ENCODE data around the gene CCR9. TPM values are rescaled to one million over a fixed set of nuclear protein-coding genes. Genes with fewer than 3 reads are reported as not detected.

CCR9 gene
- total and polyA plus RNA-seq, 10 of the 15 experiments (the other 5 are each of a cell fraction or from before 2014, with no cell fraction given): 0.05 to 3.9 (median 2.4) TPM

GRCh38 chr3:45873638-45874037, 12.7 kb upstream of the CCR9 start (continued):
- TF ChIP-seq BACH1 (IDR thresholded peaks at IDR 0.05; ENCODE audit: borderline replicate concordance): no peak
- TF ChIP-seq USF2 (IDR thresholded peaks at IDR 0.05; ENCODE audit: borderline replicate concordance, low read depth, low read length): no peak
- no peak for TF ChIP-seq SKIL (IDR thresholded peaks at IDR 0.05; ENCODE audit: low read depth, poor library complexity, severe bottlenecking)
- TF ChIP-seq NKRF (conservative IDR thresholded peaks at IDR 0.05): no peak
- TF ChIP-seq FOS (IDR thresholded peaks at IDR 0.05; ENCODE audit: borderline replicate concordance, extremely low read depth, insufficient read length): no peak
- no peak for TF ChIP-seq RB1 (IDR thresholded peaks at IDR 0.05; ENCODE audit: borderline replicate concordance)
- no peak for TF ChIP-seq NFYB (IDR thresholded peaks at IDR 0.05; ENCODE audit: insufficient read depth, low read depth, low read length)
- TF ChIP-seq KLF5 (IDR thresholded peaks at IDR 0.05; ENCODE audit: partially characterized antibody): no peak
- no peak for TF ChIP-seq REST (IDR thresholded peaks at IDR 0.05; ENCODE audit: low read depth, low read length)
- no peak for TF ChIP-seq KDM1A (IDR thresholded peaks at IDR 0.05; ENCODE audit: borderline replicate concordance)
